Duodenal mucosa (tissue), 2 donors: ENCODE data around the gene GRAMD4.

ENCODE experiments used
- H3K27ac ChIP-seq: one replicate; pipeline ENCODE4 v1.7.0; 2013; ENCODE audit warnings: low read depth, low read length
- H3K27me3 ChIP-seq, 2 donors: one replicate each; pipeline ENCODE4 v1.7.0; 2013; ENCODE audit warnings: low read length in 2 of 2, control low read depth in 1 of 2; ENCODE audit not compliant: insufficient read depth in 2 of 2, control insufficient read depth in 1 of 2
- H3K36me3 ChIP-seq, 2 donors: one replicate each; pipeline ENCODE4 v1.7.0; 2013; ENCODE audit warnings: low read length in 2 of 2, control low read depth in 1 of 2; ENCODE audit not compliant: insufficient read depth in 2 of 2, control insufficient read depth in 1 of 2
- H3K4me1 ChIP-seq, 2 donors: one replicate each; pipeline ENCODE4 v1.7.0; 2013; ENCODE audit warnings: low read length in 2 of 2, control low read depth in 1 of 2; ENCODE audit not compliant: insufficient read depth in 2 of 2, control insufficient read depth in 1 of 2
- H3K4me3 ChIP-seq, 2 donors: one replicate each; pipeline ENCODE4 v1.7.0; 2013; ENCODE audit warnings: low read length in 2 of 2, low read depth in 1 of 2
- H3K9ac ChIP-seq, 2 donors: one replicate each; pipeline ENCODE4 v1.7.0; 2013; ENCODE audit warnings: low read length in 2 of 2, low read depth in 1 of 2
- H3K9me3 ChIP-seq, 2 donors: one replicate each; pipeline ENCODE4 v1.7.0; 2013; ENCODE audit warnings: low read length in 2 of 2, control low read depth in 1 of 2; ENCODE audit not compliant: control insufficient read depth in 1 of 2

The GRAMD4 gene

GRCh38 chr22:46656856-46657654 is 36.9 kb downstream of the GRAMD4 start:
- Histone ChIP-seq H3K9me3 (no peaks in the 10 kb centered on the region), H3K36me3 (peaks cover 0 to 8% of the 10 kb centered on the region in 2 donors), H3K27me3 (no peaks in the 10 kb centered on the region), H3K9ac (peak overlapping the region in 1 of 2 donors; percentile 10), H3K4me1 (peaks cover 44% of the 10 kb centered on the region in 2 donors), H3K27ac (no peak overlapping the region), H3K4me3 (no peak overlapping the region)

GRCh38 chr22:46657655-46657953 is 37.4 kb downstream of the GRAMD4 start:
- H3K27me3 ChIP-seq: no peaks in the 10 kb centered on the region
- H3K4me1 ChIP-seq: peaks cover 38 to 40% of the 10 kb centered on the region in 2 donors
- H3K9me3 ChIP-seq: no peaks in the 10 kb centered on the region
- no peak overlapping the region for H3K9ac ChIP-seq
- H3K27ac ChIP-seq: no peak overlapping the region
- H3K36me3 ChIP-seq: peaks cover 0 to 9% of the 10 kb centered on the region in 2 donors
- H3K4me3 ChIP-seq: no peak overlapping the region

GRCh38 chr22:46657996-46658947 is 38.1 kb downstream of the GRAMD4 start:
- Histone ChIP-seq H3K4me3 (no peak overlapping the region), H3K36me3 (peaks cover 0 to 15% of the 10 kb centered on the region in 2 donors), H3K27ac (no peak overlapping the region), H3K9me3 (no peaks in the 10 kb centered on the region), H3K27me3 (no peaks in the 10 kb centered on the region), H3K9ac (no peak overlapping the region), H3K4me1 (peaks cover 32 to 34% of the 10 kb centered on the region in 2 donors)

GRCh38 chr22:46659059-46659790 is 39.0 kb downstream of the GRAMD4 start:
- Histone ChIP-seq H3K4me1 (peaks cover 26 to 29% of the 10 kb centered on the region in 2 donors), H3K4me3 (no peak overlapping the region), H3K27me3 (no peaks in the 10 kb centered on the region), H3K9me3 (no peaks in the 10 kb centered on the region), H3K36me3 (peaks cover 0 to 25% of the 10 kb centered on the region in 2 donors), H3K27ac (no peak overlapping the region), H3K9ac (no peak overlapping the region)

- no peak overlapping the region for H3K27ac ChIP-seq
- no peaks in the 10 kb centered on the region for H3K27me3 ChIP-seq
- H3K9ac ChIP-seq: peak overlapping the region; percentile 44 to 56
- H3K36me3 ChIP-seq: peaks cover 3 to 30% of the 10 kb centered on the region in 2 donors
- H3K9me3 ChIP-seq: no peaks in the 10 kb centered on the region
- H3K4me3 ChIP-seq: no peak overlapping the region
- H3K4me1 ChIP-seq: peaks cover 26 to 29% of the 10 kb centered on the region in 2 donors
Observed at GRCh38 chr22:46659791-46660186, 39.6 kb downstream of the GRAMD4 start.

GRCh38 chr22:46660604-46661201 is 40.5 kb downstream of the GRAMD4 start:
- H3K27me3 ChIP-seq: no peaks in the 10 kb centered on the region
- H3K9ac ChIP-seq: peak overlapping the region; percentile 44 to 56
- H3K27ac ChIP-seq: peak overlapping the region; percentile 66
- peaks cover 26 to 29% of the 10 kb centered on the region in 2 donors for H3K4me1 ChIP-seq
- peaks cover 9 to 38% of the 10 kb centered on the region in 2 donors for H3K36me3 ChIP-seq
- no peaks in the 10 kb centered on the region for H3K9me3 ChIP-seq
- H3K4me3 ChIP-seq: peak overlapping the region; percentile 16 to 44

- Histone ChIP-seq H3K27ac (peak overlapping the region; percentile 17), H3K36me3 (peaks cover 13 to 44% of the 10 kb centered on the region in 2 donors), H3K9ac (peak overlapping the region; percentile 44 to 56), H3K4me3 (peak overlapping the region in 1 of 2 donors; percentile 16), H3K9me3 (no peaks in the 10 kb centered on the region), H3K27me3 (no peaks in the 10 kb centered on the region), H3K4me1 (peaks cover 23 to 29% of the 10 kb centered on the region in 2 donors)
Observed at GRCh38 chr22:46661221-46661851, 41.1 kb downstream of the GRAMD4 start.

GRCh38 chr22:46662226-46662625 is 42.0 kb downstream of the GRAMD4 start:
- H3K36me3 ChIP-seq: peaks cover 19 to 53% of the 10 kb centered on the region in 2 donors
- H3K4me3 ChIP-seq: no peak overlapping the region
- H3K9me3 ChIP-seq: no peaks in the 10 kb centered on the region
- H3K27ac ChIP-seq: no peak overlapping the region
- H3K9ac ChIP-seq: no peak overlapping the region
- no peaks in the 10 kb centered on the region for H3K27me3 ChIP-seq
- H3K4me1 ChIP-seq: peaks cover 20 to 29% of the 10 kb centered on the region in 2 donors

- no peak overlapping the region for H3K27ac ChIP-seq
- H3K36me3 ChIP-seq: peaks cover 27 to 60% of the 10 kb centered on the region in 2 donors
- H3K9me3 ChIP-seq: no peaks in the 10 kb centered on the region
- H3K4me1 ChIP-seq: peaks cover 20 to 29% of the 10 kb centered on the region in 2 donors
- H3K9ac ChIP-seq: no peak overlapping the region
- no peaks in the 10 kb centered on the region for H3K27me3 ChIP-seq
- no peak overlapping the region for H3K4me3 ChIP-seq
Observed at GRCh38 chr22:46663001-46663400, 42.8 kb downstream of the GRAMD4 start.
